Activated naive CD8-positive, alpha-beta T cell treated with anti-CD3 and anti-CD28 coated beads, Interleukin-2, amount 10 ng/mL, durations not matched to agents 7 days and 5 days (primary cell): Measurements from ENCODE around the gene STARD7. TPM values are rescaled to one million over a fixed set of nuclear protein-coding genes. Genes with fewer than 3 reads are reported as not detected.

Source experiments
- ATAC-seq: fragments of 150-1000 bp; cut with Tn5 transposase; one replicate; pipeline ENCODE4 v1.10.0; 2021; ENCODE audit warnings: low read depth, moderate library complexity
- POLR2A ChIA-PET: fragments of 350-600 bp; sonication (Branson Sonifier 250); formaldehyde crosslinking; loops from one replicate; lab custom pipeline; 2021; ENCODE audit warnings: antibody characterized with exemption; lab: Charles Lee
- DNase-seq: peaks from one replicate; pipeline ENCODE4 v3.0.0; 2021
- H3K27ac Mint-ChIP-seq: one replicate; pipeline ENCODE4 v1.8.0; 2022; ENCODE audit warnings: mild to moderate bottlenecking, mixed read lengths
- H3K27me3 Mint-ChIP-seq: one replicate; pipeline ENCODE4 v1.8.0; 2022; ENCODE audit warnings: mild to moderate bottlenecking, moderate library complexity, mixed read lengths
- H3K36me3 Mint-ChIP-seq: one replicate; pipeline ENCODE4 v1.8.0; 2021; ENCODE audit warnings: mild to moderate bottlenecking, mixed read lengths
- H3K4me1 Mint-ChIP-seq: one replicate; pipeline ENCODE4 v1.8.0; 2021; ENCODE audit warnings: mixed read lengths
- H3K4me3 Mint-ChIP-seq: one replicate; pipeline ENCODE4 v1.8.0; 2022; ENCODE audit warnings: mild to moderate bottlenecking, moderate library complexity, mixed read lengths
- H3K9me3 Mint-ChIP-seq: one replicate; pipeline ENCODE4 v1.8.0; 2021; ENCODE audit warnings: mixed read lengths
- total RNA-seq, 2 experiments: library from RNA; stranded (reverse); gene quantifications; one replicate each; pipeline ENCODE4 v1.2.3, GENCODE V29; 2021

STARD7 gene
- total RNA-seq, 2 experiments from 2014 or later = 105 to 114 TPM

DNA sequence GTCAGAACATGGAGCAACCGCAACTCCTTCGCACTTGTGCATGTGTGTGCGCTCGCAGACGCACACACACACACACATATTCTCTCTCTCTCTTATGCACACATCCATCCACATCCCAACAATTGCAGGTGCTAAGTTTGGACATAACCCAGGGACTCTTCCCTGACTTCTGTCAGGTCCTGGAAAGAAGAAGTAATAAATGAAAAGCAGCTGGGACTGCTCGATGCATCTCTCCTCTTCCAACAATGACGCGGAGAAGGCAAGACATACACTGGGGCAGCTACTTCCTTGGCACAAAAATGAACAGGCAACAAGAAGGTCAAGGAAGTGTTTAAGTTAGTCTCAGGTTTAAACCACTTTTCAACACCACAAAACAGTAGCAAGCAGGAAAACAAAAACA is 23.6 kb downstream of the STARD7 start:
- POLR2A ChIA-PET = no interaction called here
- peaks cover 14% of the 10 kb centered on the region for H3K36me3 Mint-ChIP-seq
- H3K27ac Mint-ChIP-seq = no peak overlapping the region
- no peak for ATAC-seq
- no peaks in the 10 kb centered on the region for H3K27me3 Mint-ChIP-seq
- H3K9me3 Mint-ChIP-seq = no peaks in the 10 kb centered on the region
- peaks cover 12% of the 10 kb centered on the region for H3K4me1 Mint-ChIP-seq
- H3K4me3 Mint-ChIP-seq = no peak overlapping the region
- no peak for DNase-seq

DNA sequence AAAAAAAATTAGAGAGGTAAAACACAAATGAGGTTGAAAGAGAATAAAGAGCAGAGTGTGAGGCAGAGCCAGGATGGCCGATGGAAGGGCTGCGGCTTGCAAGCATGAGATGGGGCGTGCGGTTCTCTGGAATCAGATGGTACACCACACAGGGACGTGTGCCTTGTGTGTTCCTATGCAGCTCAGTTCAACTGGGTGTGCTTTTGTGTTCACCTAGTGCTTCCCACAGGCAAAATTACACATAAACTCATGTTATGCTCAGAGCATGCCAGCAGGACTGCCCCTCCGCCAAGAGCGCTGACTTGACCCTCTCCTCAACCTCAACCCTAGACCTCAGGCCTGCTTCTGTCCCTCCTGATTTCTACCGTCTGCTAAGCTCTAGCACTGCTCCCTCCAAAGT is 24.4 kb downstream of the STARD7 start:
- H3K4me1 Mint-ChIP-seq = peaks cover 14% of the 10 kb centered on the region
- POLR2A ChIA-PET = no interaction called here
- H3K9me3 Mint-ChIP-seq = no peaks in the 10 kb centered on the region
- DNase-seq (no peak), ATAC-seq (no peak)
- peaks cover 14% of the 10 kb centered on the region for H3K36me3 Mint-ChIP-seq
- no peaks in the 10 kb centered on the region for H3K27me3 Mint-ChIP-seq
- H3K4me3 Mint-ChIP-seq = no peak overlapping the region
- no peak overlapping the region for H3K27ac Mint-ChIP-seq

DNA sequence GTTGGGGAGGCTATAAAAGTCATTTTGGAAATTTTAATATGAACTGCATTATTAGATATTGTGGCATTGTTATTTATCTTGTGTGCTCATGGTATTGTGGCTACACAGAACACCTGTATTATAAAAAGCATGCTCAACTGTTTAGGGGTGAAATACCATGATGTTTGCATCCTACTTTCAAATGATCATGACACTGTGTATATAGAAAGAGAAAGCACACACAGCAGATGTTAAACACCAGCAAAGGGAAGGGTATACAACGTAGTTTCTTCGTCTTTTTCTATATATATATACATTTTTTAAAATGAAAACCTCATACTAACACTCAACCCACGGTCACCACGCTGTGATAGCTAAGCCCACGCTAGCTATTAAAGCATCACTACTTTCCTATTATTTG is 27.1 kb downstream of the STARD7 start:
- peaks cover 11% of the 10 kb centered on the region for H3K36me3 Mint-ChIP-seq
- no peak overlapping the region for H3K4me3 Mint-ChIP-seq
- POLR2A ChIA-PET = interaction anchor here (0.9 kb wide), 1 partner anchor 61 kb away, joined by 3 read pairs; no protein-coding TSS in a partner anchor
- H3K27me3 Mint-ChIP-seq = no peaks in the 10 kb centered on the region
- no peak overlapping the region for H3K27ac Mint-ChIP-seq
- no peaks in the 10 kb centered on the region for H3K9me3 Mint-ChIP-seq
- peaks cover 14% of the 10 kb centered on the region for H3K4me1 Mint-ChIP-seq
- DNase-seq (no peak), ATAC-seq (no peak)

DNA sequence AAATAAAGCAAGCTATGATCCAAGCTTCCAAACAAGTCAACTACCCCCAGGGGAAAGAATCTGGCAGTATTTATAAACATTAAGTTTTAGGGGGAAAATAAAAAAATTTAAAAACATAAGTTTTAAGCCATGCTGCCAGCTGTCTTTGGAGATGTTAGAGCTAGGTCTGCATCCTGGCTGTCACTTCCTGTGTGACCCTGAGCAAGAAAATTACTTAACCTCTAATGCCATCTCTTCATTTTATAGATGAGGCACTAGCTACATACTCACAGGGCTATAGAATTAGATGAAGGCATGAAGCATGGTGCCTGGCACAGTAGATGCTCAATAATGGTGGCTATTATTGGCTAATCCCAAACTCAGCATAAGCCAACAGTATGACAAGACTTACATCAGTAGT is 28.1 kb downstream of the STARD7 start:
- no peaks in the 10 kb centered on the region for H3K9me3 Mint-ChIP-seq
- no peak overlapping the region for H3K4me3 Mint-ChIP-seq
- no peaks in the 10 kb centered on the region for H3K27me3 Mint-ChIP-seq
- POLR2A ChIA-PET = interaction anchor here (0.7 to 1.0 kb wide), 3 partner anchors 17 to 62 kb away, joined by 3 read pairs; partner anchors contain the start of gene STARD7
- no peak overlapping the region for H3K27ac Mint-ChIP-seq
- H3K36me3 Mint-ChIP-seq = peaks cover 9% of the 10 kb centered on the region
- ATAC-seq = peak; percentile 65
- H3K4me1 Mint-ChIP-seq = peaks cover 14% of the 10 kb centered on the region
- no peak for DNase-seq

DNA sequence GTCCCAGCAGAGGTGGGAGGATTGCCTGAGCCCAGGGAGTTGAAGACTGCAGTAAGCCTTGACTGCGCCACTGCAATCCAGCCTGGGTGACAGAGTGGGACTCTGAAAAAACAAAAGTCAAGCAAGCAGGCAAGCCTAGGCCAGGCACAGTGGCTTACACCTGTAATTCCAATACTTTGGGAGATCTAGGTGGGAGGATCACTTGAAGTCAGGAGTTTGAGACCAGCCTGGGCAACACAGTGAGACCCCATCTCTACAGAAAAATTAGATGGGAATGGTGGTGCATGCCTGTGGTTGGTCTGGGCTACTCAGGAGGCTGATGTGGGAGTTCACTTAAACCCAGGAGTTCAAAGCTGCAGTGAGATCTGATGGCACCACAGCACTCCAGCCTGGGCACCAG is 28.6 kb downstream of the STARD7 start:
- POLR2A ChIA-PET = interaction anchor here (1.0 kb wide), 1 partner anchor 29 kb away, joined by 3 read pairs; the partner anchor contains the start of gene STARD7
- no peaks in the 10 kb centered on the region for H3K9me3 Mint-ChIP-seq
- ATAC-seq = no peak
- peaks cover 14% of the 10 kb centered on the region for H3K4me1 Mint-ChIP-seq
- no peak overlapping the region for H3K27ac Mint-ChIP-seq
- no peak for DNase-seq
- peaks cover 9% of the 10 kb centered on the region for H3K36me3 Mint-ChIP-seq
- H3K27me3 Mint-ChIP-seq = no peaks in the 10 kb centered on the region
- H3K4me3 Mint-ChIP-seq = no peak overlapping the region

DNA sequence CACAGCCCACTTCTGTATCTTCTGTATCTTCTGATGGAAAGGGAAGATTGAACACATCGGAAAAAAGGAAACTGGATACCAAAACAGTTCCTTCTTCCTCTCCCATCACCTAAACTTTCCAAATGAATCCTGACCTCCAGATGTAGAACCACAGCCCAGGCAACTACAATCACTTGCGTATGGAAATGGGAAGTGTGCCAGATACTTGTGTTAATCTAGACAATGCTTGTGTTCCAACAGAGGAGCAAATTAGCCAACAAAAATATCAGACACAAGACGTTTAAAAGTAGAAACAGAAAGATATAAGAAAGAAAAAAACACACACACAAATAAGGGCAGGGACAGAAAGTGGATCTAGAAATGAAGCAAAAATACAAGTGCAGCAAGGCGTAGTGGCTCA is 32.0 kb downstream of the STARD7 start:
- no peaks in the 10 kb centered on the region for H3K9me3 Mint-ChIP-seq
- no peaks in the 10 kb centered on the region for H3K36me3 Mint-ChIP-seq
- peaks cover 18% of the 10 kb centered on the region for H3K4me1 Mint-ChIP-seq
- no peak for DNase-seq
- no peak for ATAC-seq
- no peak overlapping the region for H3K4me3 Mint-ChIP-seq
- POLR2A ChIA-PET = no interaction called here
- no peak overlapping the region for H3K27ac Mint-ChIP-seq
- H3K27me3 Mint-ChIP-seq = no peaks in the 10 kb centered on the region

DNA sequence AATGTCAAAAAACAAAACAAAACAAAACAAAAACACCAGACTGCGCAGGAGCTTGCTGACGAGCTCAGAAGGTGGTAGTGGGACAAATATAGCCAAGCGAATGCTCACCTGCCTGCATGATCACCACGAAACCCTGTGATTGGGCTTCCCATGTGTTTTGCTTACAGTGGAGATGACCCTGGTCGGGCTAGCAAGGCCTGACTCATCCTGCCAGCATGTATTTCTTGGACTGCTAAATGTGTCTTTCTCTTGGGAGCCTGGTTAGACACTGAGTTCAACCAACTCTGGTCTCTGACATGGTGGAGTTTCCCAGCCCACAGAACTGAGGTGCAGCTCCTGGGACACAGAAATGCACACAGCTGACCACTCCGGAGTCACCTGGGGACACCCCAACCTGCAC is 32.7 kb downstream of the STARD7 start:
- POLR2A ChIA-PET = interaction anchor here (2.8 to 3.8 kb wide), 2 partner anchors 30 to 37 kb away, joined by 33 to 63 read pairs; partner anchors contain the start of genes ASTL and DUSP2

DNA sequence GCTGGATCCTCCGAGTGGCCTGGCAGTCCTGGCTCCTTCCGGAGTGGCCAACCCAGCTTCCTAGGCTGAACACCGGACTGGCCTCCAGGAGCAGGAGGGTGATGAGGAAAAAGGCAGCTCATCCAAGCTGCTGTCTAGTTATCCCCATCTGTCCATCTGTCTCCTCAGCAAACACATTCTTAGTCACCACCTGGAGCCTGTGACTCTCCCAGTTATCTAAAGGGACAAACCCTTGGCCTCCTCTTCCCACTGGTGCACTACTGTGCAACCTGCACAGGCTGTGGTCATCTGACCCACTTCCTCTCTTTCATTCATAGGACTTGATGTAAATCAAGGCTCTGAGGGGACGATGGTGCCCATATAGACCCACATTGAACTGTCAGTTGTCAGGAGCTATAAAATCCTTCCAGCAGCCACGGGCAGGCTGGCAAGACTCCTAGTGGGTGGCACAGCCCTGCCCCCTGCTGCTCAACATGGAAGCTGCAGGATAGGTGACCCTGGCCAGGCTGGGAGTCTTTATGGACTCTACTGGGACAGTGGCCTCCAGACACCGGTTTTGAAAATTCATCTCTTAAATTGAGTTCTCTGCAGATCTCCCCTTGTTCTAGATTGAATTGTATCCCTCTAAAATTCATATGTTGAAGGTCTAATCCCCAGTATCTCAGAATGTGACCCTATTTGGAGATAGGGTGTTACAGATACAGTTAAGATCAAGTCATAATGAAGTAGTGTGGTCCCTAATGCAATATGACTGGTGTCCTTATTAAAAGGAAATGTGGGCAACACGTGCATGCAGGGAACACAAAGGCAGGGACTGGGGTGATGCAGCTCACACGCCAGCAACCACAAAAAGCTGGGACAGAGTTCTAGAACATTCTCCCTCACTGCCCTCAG is 34.1 kb downstream of the STARD7 start:
- ATAC-seq = peak; percentile 95
- H3K9me3 Mint-ChIP-seq = no peaks in the 10 kb centered on the region
- no peaks in the 10 kb centered on the region for H3K36me3 Mint-ChIP-seq
- H3K4me1 Mint-ChIP-seq = peaks cover 7% of the 10 kb centered on the region
- peak overlapping the region; percentile 18 for H3K27ac Mint-ChIP-seq
- H3K4me3 Mint-ChIP-seq = no peak overlapping the region
- no peaks in the 10 kb centered on the region for H3K27me3 Mint-ChIP-seq
- POLR2A ChIA-PET = interaction anchor here (1.0 to 3.8 kb wide), 6 partner anchors 11 to 182 kb away, joined by 3 to 63 read pairs (median 6); partner anchors contain the start of genes ASTL, DUSP2 and STARD7
- DNase-seq = peak; percentile 85

More for the DNA sequence above, 32.7 kb downstream of the STARD7 start:
- no peaks in the 10 kb centered on the region for H3K36me3 Mint-ChIP-seq
- no peak overlapping the region for H3K4me3 Mint-ChIP-seq
- no peak overlapping the region for H3K27ac Mint-ChIP-seq
- H3K4me1 Mint-ChIP-seq = peaks cover 15% of the 10 kb centered on the region
- no peak for DNase-seq
- no peak for ATAC-seq
- no peaks in the 10 kb centered on the region for H3K27me3 Mint-ChIP-seq
- H3K9me3 Mint-ChIP-seq = no peaks in the 10 kb centered on the region

DNA sequence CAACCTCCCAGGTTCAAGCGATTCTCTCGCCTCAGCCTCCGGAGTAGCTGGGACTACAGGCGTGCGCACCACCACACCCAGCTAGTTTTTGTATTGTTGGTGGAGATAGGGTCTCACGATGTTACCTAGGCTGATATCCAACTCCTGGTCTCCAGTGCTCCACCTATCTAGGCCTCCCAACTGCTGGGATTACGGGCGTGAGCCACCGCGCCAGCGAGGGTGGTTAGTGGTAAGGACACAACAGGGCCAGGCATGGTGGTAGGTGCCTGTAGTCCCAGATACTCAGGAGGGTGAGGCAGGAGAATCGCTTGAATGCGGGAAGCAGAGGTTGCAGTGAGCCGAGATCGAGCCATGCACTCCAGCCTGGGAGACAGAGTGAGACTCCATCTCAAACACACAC is 36.8 kb downstream of the STARD7 start:
- Mint-ChIP-seq H3K27ac (no peak overlapping the region), H3K4me3 (no peak overlapping the region)
- POLR2A ChIA-PET = no interaction called here

DNA sequence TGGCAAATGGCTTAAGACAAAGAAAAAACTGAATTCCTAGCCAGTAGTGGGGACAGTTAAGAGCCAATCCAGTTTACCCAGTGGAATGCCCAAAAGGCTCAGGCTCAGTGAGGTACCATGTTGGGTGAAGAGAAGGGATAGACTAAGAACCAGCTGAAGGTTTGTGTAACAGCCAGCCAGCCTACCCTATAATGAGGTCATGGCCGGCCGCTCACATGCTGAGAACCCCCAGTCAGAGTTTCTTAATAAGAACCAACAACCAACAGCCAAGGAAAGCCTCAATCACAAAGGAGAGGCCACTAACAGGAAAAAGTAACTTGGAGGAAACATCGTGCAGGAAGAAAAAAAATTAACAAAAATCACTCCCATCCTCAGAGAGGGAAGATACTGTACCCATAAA is 38.0 kb downstream of the STARD7 start:
- Mint-ChIP-seq H3K27ac (no peak overlapping the region), H3K27me3 (no peaks in the 10 kb centered on the region), H3K36me3 (no peaks in the 10 kb centered on the region), H3K4me3 (no peak overlapping the region), H3K4me1 (peaks cover 10% of the 10 kb centered on the region), H3K9me3 (peaks cover 1% of the 10 kb centered on the region)
- ATAC-seq (no peak), DNase-seq (no peak)
- POLR2A ChIA-PET = interaction anchor here (0.8 kb wide), 1 partner anchor 28 kb away, joined by 3 read pairs; no protein-coding TSS in a partner anchor

More for the DNA sequence above, 36.8 kb downstream of the STARD7 start:
- Mint-ChIP-seq H3K27me3 (no peaks in the 10 kb centered on the region), H3K36me3 (no peaks in the 10 kb centered on the region), H3K9me3 (peaks cover 1% of the 10 kb centered on the region), H3K4me1 (peaks cover 7% of the 10 kb centered on the region)
- ATAC-seq (no peak), DNase-seq (no peak)

DNA sequence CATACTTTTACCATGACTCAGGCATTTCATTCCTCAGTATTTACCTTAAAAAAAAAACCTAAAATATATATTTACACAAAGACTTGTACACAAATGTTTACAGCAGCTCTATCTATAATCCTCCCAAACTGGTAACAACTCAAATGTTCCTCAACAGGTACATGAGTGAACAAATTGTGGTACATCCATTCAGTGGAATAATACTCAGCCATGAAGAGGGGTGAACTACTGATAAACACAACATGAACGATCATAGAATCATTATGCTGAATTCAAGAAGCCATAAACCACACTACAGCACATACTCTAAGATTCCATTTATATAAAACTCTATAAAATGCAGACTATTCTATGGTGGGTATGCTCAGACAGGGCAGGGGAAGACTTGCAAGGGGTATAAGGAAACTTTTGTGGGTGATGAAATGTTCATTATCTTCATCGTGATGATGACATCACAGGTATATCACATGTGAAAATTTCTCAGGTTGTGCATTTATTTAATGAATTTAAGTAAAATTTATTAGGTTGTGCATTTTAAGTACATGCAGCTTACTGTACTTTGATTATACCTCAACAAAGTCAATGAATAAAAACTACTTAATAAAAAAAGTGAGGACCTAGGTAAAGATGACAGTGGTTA is 38.6 kb downstream of the STARD7 start:
- POLR2A ChIA-PET = interaction anchor here (0.8 to 1.0 kb wide), 2 partner anchors 25 to 27 kb away, joined by 3 read pairs; no protein-coding TSS in a partner anchor
- Mint-ChIP-seq H3K27ac (no peak overlapping the region), H3K27me3 (no peaks in the 10 kb centered on the region), H3K4me3 (no peak overlapping the region), H3K4me1 (peaks cover 12% of the 10 kb centered on the region), H3K9me3 (peaks cover 1% of the 10 kb centered on the region), H3K36me3 (no peaks in the 10 kb centered on the region)
- DNase-seq = no peak
- ATAC-seq = no peak

DNA sequence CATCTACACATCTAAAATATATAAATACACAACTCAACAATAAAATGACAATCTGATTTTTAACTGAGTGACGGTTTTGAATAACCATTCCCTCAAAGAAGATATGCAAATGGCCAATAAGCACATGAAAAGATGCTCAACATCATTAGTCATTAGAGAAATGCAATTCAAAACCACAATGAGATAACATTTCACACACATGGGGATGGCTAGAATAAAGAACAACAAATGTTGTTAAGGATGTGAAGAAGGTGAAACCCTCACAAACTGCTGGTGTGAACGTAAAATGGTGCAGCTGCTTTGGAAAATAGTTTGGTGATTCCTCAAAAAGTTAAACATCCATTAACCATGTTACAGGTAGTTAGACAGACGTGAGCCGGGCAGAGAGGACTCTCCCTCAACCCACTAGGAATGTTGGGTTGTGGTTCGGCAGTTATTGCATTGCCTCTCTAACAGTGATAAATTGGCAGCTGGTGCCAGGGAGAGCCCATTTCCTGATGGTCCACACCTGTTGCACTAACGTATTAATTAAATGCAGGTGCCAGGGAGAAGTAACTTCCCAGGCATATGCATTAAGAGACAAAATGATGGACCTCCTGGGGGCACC is 41.1 kb downstream of the STARD7 start:
- no peak for DNase-seq
- Mint-ChIP-seq H3K27me3 (no peaks in the 10 kb centered on the region), H3K9me3 (peaks cover 1% of the 10 kb centered on the region), H3K4me1 (peaks cover 25% of the 10 kb centered on the region), H3K4me3 (no peak overlapping the region), H3K36me3 (no peaks in the 10 kb centered on the region), H3K27ac (no peak overlapping the region)
- ATAC-seq = no peak
- POLR2A ChIA-PET = interaction anchor here (1.9 kb wide), 1 partner anchor 21 kb away, joined by 5 read pairs; no protein-coding TSS in a partner anchor
